Left lung (tissue), 10 donors: ENCODE data around the gene FAM171A1. TPM values are rescaled to one million over a fixed set of nuclear protein-coding genes. Genes with fewer than 3 reads are reported as not detected.
A peak's percentile ranks its signal among the peaks of the same experiment; 100 is the strongest.

ENCODE experiments used
- ATAC-seq: fragments of 200-7000 bp; cut with Tn5 transposase; one replicate; pipeline ENCODE4 v1.9.1; 2020; ENCODE audit warnings: moderate library complexity
- DNase-seq, 4 donors: peaks; one replicate each; pipeline ENCODE4 v3.0.0-alpha.2; 2013 to 2020
- H3K27ac ChIP-seq, 2 donors: fragments of 200-600 bp; sonication (generic) in 1 of 2; one replicate each; pipeline versions ENCODE4 v1.5.0 to v1.8.0; 2020 to 2021
- H3K27me3 ChIP-seq, 2 donors: fragments of 200-600 bp; sonication (generic) in 1 of 2; one replicate each; pipeline versions ENCODE4 v1.5.0 to v1.8.0; 2020 to 2021
- H3K36me3 ChIP-seq, 2 donors: fragments of 200-600 bp; sonication (generic) in 1 of 2; one replicate each; pipeline versions ENCODE4 v1.5.0 to v1.8.0; 2020 to 2021
- H3K4me1 ChIP-seq, 2 donors: fragments of 200-600 bp; one replicate each; pipeline ENCODE4 v1.8.0; 2021
- H3K4me3 ChIP-seq, 2 donors: fragments of 200-600 bp; sonication (generic) in 1 of 2; one replicate each; pipeline versions ENCODE4 v1.5.0 to v1.8.0; 2020 to 2021; ENCODE audit warnings: mild to moderate bottlenecking in 1 of 2
- H3K9me3 ChIP-seq, 2 donors: fragments of 200-600 bp; sonication (generic) in 1 of 2; one replicate each; pipeline versions ENCODE4 v1.5.0 to v1.8.0; 2020 to 2021
- CTCF ChIP-seq, 2 donors: fragments of 200-600 bp; sonication (generic) in 1 of 2; IDR thresholded peaks; one replicate each; pipeline versions ENCODE4 v1.5.0 to v1.8.0; 2021; ENCODE audit warnings: antibody characterized with exemption in 2 of 2
- intact Hi-C, 2 donors: fragments of 100-400 bp; cut with DNase I; formaldehyde crosslinking; loops; one replicate each; pipeline versions ENCODE4 v1.11.2 to v1.14.2; 2022
- polyA plus RNA-seq, 6 donors: library from polyadenylated mRNA; unstranded; fragments of 120-200 nt; gene quantifications; one replicate each; pipeline ENCODE4 v1.2.1, GENCODE V29; 2013; ENCODE audit not compliant: insufficient read length in 6 of 6
- total RNA-seq, 2 donors: library from RNA; stranded (reverse); fragmentation: NEBNext Ultra II Directional; extraction: Animal tissue kit (Norgen Biotek cat#: 25700); gene quantifications; one replicate each; pipeline ENCODE4 v1.2.1, GENCODE V29; 2021
- donor health status: DM: no; HTN: yes; CAD: no.
- donor health status: DM: no; HTN: no; CAD: no.

Gene FAM171A1
- total and polyA plus RNA-seq, 8 donors: 13.2 to 77.7 (median 65.1) TPM

- TF ChIP-seq CTCF (IDR thresholded peaks at IDR 0.05): no peak
- no peak for DNase-seq
- Histone ChIP-seq H3K27me3 (no peaks in the 10 kb centered on the region), H3K4me1 (no peaks in the 10 kb centered on the region), H3K9me3 (no peaks in the 10 kb centered on the region), H3K36me3 (no peaks in the 10 kb centered on the region), H3K27ac (no peak overlapping the region), H3K4me3 (no peak overlapping the region)
- ATAC-seq: no peak
- intact Hi-C loops: no loop called here
These were observed 19.8 kb downstream of the FAM171A1 start for GRCh38 chr10:15351099-15351820.

- Histone ChIP-seq H3K4me3 (no peak overlapping the region), H3K27me3 (no peaks in the 10 kb centered on the region), H3K36me3 (no peaks in the 10 kb centered on the region), H3K9me3 (no peaks in the 10 kb centered on the region), H3K4me1 (peaks cover 0 to 8% of the 10 kb centered on the region in 2 donors), H3K27ac (no peak overlapping the region)
- ATAC-seq: no peak
- intact Hi-C loops: no loop called here
- no peak for DNase-seq
- no peak for TF ChIP-seq CTCF (IDR thresholded peaks at IDR 0.05)
These were observed 22.0 kb downstream of the FAM171A1 start for GRCh38 chr10:15349112-15349511.

- Histone ChIP-seq H3K36me3 (no peaks in the 10 kb centered on the region), H3K9me3 (no peaks in the 10 kb centered on the region), H3K27me3 (no peaks in the 10 kb centered on the region), H3K27ac (no peak overlapping the region), H3K4me1 (peaks cover 0 to 8% of the 10 kb centered on the region in 2 donors), H3K4me3 (no peak overlapping the region)
- DNase-seq: peak in 1 of 4 donors; percentile 81
- no peak for TF ChIP-seq CTCF (IDR thresholded peaks at IDR 0.05)
- peak; percentile 21 for ATAC-seq
- intact Hi-C loops: no loop called here
These were observed 22.5 kb downstream of the FAM171A1 start for GRCh38 chr10:15348579-15348978.

GRCh38 chr10:15347150-15347549 is 23.9 kb downstream of the FAM171A1 start:
- Histone ChIP-seq H3K4me3 (no peak overlapping the region), H3K4me1 (peaks cover 0 to 8% of the 10 kb centered on the region in 2 donors), H3K27me3 (no peaks in the 10 kb centered on the region), H3K36me3 (no peaks in the 10 kb centered on the region), H3K9me3 (no peaks in the 10 kb centered on the region), H3K27ac (no peak overlapping the region)
- TF ChIP-seq CTCF (IDR thresholded peaks at IDR 0.05): no peak
- DNase-seq (no peak), ATAC-seq (no peak)
- intact Hi-C loops: no loop called here

- peak in 1 of 4 donors; percentile 40 for DNase-seq
- Histone ChIP-seq H3K27me3 (no peaks in the 10 kb centered on the region), H3K4me1 (peaks cover 0 to 8% of the 10 kb centered on the region in 2 donors), H3K36me3 (no peaks in the 10 kb centered on the region), H3K4me3 (no peak overlapping the region), H3K9me3 (no peaks in the 10 kb centered on the region), H3K27ac (no peak overlapping the region)
- intact Hi-C loops: no loop called here
- TF ChIP-seq CTCF (IDR thresholded peaks at IDR 0.05): no peak
- ATAC-seq: no peak
These were observed 24.5 kb downstream of the FAM171A1 start for GRCh38 chr10:15346440-15347141.
